A673 (cell line): ENCODE data around the gene ADAM12.

ENCODE experiments used
- EZH2 ChIP-seq: fragments of 200-600 bp; sonication (generic); IDR thresholded peaks from 2 replicates; pipeline ENCODE4 v1.6.1; 2017; ENCODE audit warnings: borderline replicate concordance, low read depth, mild to moderate bottlenecking, mixed read lengths, antibody characterized with exemption, low read length; ENCODE audit not compliant: poor library complexity, severe bottlenecking
- TF ChIP-seq, protein P1 (sequence below): fragments of 300-800, 200-600 bp; sonication (generic); conservative IDR thresholded peaks from 2 replicates; pipeline ENCODE4 v1.5.1; 2017; ENCODE audit warnings: low read depth, mild to moderate bottlenecking, antibody characterized with exemption, low read length, moderate library complexity, mixed read lengths

DNA sequence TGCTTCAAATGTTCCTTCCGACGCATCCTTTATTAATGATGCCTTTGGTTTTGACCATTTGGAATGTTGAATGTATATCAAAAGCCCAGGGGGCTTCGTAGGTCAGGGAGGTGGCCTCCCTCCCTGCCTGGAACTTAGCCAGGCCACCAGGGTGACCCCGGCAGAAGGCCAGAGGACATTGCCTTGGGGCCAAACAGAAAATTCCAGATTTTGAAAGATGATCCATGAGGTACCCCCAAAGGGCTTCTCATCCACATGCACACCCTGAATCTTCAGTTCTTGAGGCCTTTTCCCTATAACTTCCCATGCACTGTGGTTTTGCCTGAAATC is 171.7 kb downstream of the ADAM12 start:
- TF ChIP-seq, protein P1, sequence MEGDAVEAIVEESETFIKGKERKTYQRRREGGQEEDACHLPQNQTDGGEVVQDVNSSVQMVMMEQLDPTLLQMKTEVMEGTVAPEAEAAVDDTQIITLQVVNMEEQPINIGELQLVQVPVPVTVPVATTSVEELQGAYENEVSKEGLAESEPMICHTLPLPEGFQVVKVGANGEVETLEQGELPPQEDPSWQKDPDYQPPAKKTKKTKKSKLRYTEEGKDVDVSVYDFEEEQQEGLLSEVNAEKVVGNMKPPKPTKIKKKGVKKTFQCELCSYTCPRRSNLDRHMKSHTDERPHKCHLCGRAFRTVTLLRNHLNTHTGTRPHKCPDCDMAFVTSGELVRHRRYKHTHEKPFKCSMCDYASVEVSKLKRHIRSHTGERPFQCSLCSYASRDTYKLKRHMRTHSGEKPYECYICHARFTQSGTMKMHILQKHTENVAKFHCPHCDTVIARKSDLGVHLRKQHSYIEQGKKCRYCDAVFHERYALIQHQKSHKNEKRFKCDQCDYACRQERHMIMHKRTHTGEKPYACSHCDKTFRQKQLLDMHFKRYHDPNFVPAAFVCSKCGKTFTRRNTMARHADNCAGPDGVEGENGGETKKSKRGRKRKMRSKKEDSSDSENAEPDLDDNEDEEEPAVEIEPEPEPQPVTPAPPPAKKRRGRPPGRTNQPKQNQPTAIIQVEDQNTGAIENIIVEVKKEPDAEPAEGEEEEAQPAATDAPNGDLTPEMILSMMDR: no peak
- TF ChIP-seq EZH2: no peak
